GM12874 (cell line): ENCODE results near the gene CLIP4.

Source experiments
- CTCF ChIP-seq: IDR thresholded peaks from 2 replicates; pipeline ENCODE4 v1.5.1; 2011; ENCODE audit warnings: low read depth, mild to moderate bottlenecking, control low read depth, low read length, moderate library complexity; ENCODE audit not compliant: insufficient read depth

CLIP4 gene

GRCh38 chr2:29182334-29182733 is 67.1 kb downstream of the CLIP4 start:
- no peak for TF ChIP-seq CTCF

DNA sequence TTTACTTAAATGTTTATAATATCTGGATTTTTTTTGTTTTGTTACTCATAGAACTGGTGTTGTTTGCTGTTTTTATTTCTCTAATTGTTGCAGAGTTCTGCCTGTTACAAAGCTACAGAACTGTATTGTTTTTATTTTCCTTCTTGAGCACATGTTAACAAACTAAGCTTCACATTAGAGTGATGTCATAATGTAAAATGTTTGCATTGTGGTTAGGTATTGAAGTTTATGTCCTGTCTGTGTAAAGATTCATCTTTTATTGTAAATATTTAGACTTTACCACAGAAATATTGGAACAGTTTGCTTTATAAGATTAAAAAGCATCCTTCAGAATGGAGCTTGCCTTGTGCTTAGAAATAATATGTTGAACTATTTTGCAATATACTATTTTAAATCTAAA is 67.7 kb downstream of the CLIP4 start:
- no peak for TF ChIP-seq CTCF

GRCh38 chr2:29184531-29184930 is 69.3 kb downstream of the CLIP4 start:
- no peak for TF ChIP-seq CTCF

GRCh38 chr2:29186817-29187216 is 71.6 kb downstream of the CLIP4 start:
- no peak for TF ChIP-seq CTCF

DNA sequence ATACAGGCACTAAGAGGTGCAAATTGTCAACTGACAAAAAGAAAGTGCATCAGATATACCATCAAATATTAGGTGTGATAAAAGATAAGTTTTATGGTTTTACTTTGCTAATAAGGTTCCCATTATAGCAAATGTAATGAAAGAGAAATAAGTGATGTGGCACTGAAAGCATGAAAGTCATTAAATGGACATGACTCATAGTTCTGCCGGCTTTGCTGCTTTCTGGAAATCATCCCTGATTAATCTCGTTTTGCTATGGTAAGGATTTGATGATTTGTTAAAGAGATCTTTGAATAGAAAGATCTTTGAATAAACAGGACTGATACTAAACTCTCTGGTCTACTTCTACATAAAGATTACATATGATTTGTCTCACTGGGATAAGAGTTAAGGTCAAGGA is 72.7 kb downstream of the CLIP4 start:
- no peak for TF ChIP-seq CTCF

DNA sequence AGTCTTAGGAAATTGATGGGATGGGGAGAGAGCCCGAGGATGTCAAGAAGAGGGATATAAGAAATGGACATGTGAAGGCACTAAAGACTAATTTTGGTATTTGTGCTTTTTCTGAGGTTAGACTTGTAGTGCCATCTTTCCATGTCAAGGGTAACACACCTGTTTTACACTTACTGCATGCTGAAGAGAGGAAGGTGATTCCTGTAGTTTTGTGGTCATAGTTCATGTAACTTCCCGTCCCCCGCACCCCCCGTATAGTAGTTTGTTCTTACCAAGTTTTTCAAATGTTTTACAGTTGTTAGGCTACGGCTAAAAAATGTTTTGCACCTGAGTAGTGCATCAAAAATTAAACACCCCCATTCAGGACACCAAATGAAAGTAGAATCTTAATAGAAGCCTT is 73.8 kb downstream of the CLIP4 start:
- TF ChIP-seq CTCF, result no peak

DNA sequence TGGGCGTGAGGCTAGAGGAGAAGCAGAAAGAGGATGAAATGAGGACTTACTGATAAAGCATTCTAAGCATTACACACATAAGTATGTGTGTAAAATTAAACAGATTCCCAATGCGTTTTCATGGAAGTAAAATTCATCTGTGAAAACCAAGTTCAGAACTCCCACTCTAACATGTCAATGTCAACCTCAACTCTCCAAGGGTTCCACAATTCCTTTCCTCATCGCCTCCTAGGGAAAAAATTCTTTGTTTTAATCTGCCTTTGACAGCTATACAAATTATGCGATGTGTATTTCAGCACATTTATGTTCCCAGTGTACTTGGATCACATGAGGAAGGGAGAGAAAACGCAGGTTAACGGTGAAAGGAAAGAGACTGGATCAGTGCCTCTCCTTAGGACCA is 76.6 kb downstream of the CLIP4 start:
- no peak for TF ChIP-seq CTCF

- TF ChIP-seq CTCF, result no peak
These were observed 77.3 kb downstream of the CLIP4 start for GRCh38 chr2:29192526-29192925.
